WTC11 (cell line): ENCODE measurements around the gene PTGES2. TPM values are rescaled to one million over a fixed set of nuclear protein-coding genes. Genes with fewer than 3 reads are reported as not detected.

Source experiments
- ATAC-seq: fragments of 200-7000 bp; cut with Tn5 transposase; 2 replicates; pipeline ENCODE4 v1.10.0; 2021; ENCODE audit warnings: mild to moderate bottlenecking, moderate library complexity
- CTCF ChIA-PET: fragments of 300-600 bp; sonication (Branson Sonifier 250); formaldehyde crosslinking; loops from one replicate; lab custom pipeline; 2021; ENCODE audit warnings: antibody characterized with exemption; lab: Charles Lee
- POLR2A ChIA-PET: fragments of 350-600 bp; sonication (Branson Sonifier 250); formaldehyde crosslinking; loops from one replicate; lab custom pipeline; 2021; ENCODE audit warnings: antibody characterized with exemption; lab: Charles Lee
- DNase-seq: peaks from one replicate; pipeline ENCODE4 v3.0.0; 2021; ENCODE audit warnings: low spot score
- H3K27ac Mint-ChIP-seq: 2 replicates; pipeline ENCODE4 v1.8.0; 2021; ENCODE audit warnings: mixed read lengths
- H3K27me3 Mint-ChIP-seq: 2 replicates; pipeline ENCODE4 v1.8.0; 2021; ENCODE audit warnings: low read depth, mild to moderate bottlenecking, moderate library complexity, mixed read lengths
- H3K36me3 Mint-ChIP-seq: 2 replicates; pipeline ENCODE4 v1.8.0; 2021; ENCODE audit warnings: mixed read lengths
- H3K4me1 Mint-ChIP-seq: 2 replicates; pipeline ENCODE4 v1.8.0; 2022; ENCODE audit warnings: mixed read lengths
- H3K4me3 Mint-ChIP-seq: 2 replicates; pipeline ENCODE4 v1.8.0; 2021; ENCODE audit warnings: mild to moderate bottlenecking, moderate library complexity, mixed read lengths
- H3K9me3 Mint-ChIP-seq: 2 replicates; pipeline ENCODE4 v1.8.0; 2021; ENCODE audit warnings: mixed read lengths
- AFF4 ChIP-seq: sonication (generic); formaldehyde crosslinking; IDR thresholded peaks from 2 replicates; pipeline ENCODE4 v1.8.1; 2023; ENCODE audit warnings: mild to moderate bottlenecking, missing genetic modification reagents, borderline replicate concordance
- ARID4B ChIP-seq: sonication (generic); formaldehyde crosslinking; IDR thresholded peaks from 2 replicates; pipeline ENCODE4 v1.8.0; 2023; ENCODE audit warnings: missing genetic modification reagents, mild to moderate bottlenecking, borderline replicate concordance
- ATF1 ChIP-seq: sonication (generic); formaldehyde crosslinking; IDR thresholded peaks from 2 replicates; pipeline ENCODE4 v1.8.1; 2023; ENCODE audit warnings: mild to moderate bottlenecking, moderate library complexity, missing genetic modification reagents
- ATF3 ChIP-seq: sonication (generic); formaldehyde crosslinking; conservative IDR thresholded peaks from 2 replicates; pipeline ENCODE4 v1.8.1; 2022; ENCODE audit warnings: mild to moderate bottlenecking, missing genetic modification reagents
- ATF6 ChIP-seq: sonication (generic); formaldehyde crosslinking; IDR thresholded peaks from 2 replicates; pipeline ENCODE4 v1.8.1; 2023; ENCODE audit warnings: mild to moderate bottlenecking, missing genetic modification reagents
- CBFB ChIP-seq: sonication (generic); formaldehyde crosslinking; IDR thresholded peaks from 2 replicates; pipeline ENCODE4 v1.8.1; 2022; ENCODE audit warnings: mild to moderate bottlenecking, low read depth, missing genetic modification reagents
- FOXP4 ChIP-seq: sonication (generic); formaldehyde crosslinking; IDR thresholded peaks from 2 replicates; pipeline ENCODE4 v1.8.0; 2022; ENCODE audit warnings: mild to moderate bottlenecking, missing genetic modification reagents
- IRF1 ChIP-seq: sonication (generic); formaldehyde crosslinking; IDR thresholded peaks from 2 replicates; pipeline ENCODE4 v1.8.0; 2023; ENCODE audit warnings: missing genetic modification reagents
- MLX ChIP-seq: sonication (generic); formaldehyde crosslinking; IDR thresholded peaks from 2 replicates; pipeline ENCODE4 v1.8.1; 2023; ENCODE audit warnings: mild to moderate bottlenecking, missing genetic modification reagents, moderate library complexity
- NR3C1 ChIP-seq: sonication (generic); formaldehyde crosslinking; conservative IDR thresholded peaks from 2 replicates; pipeline ENCODE4 v1.8.1; 2023; ENCODE audit warnings: low read depth, mild to moderate bottlenecking, missing genetic modification reagents
- PREB ChIP-seq: sonication (generic); formaldehyde crosslinking; IDR thresholded peaks from 2 replicates; pipeline ENCODE4 v1.8.1; 2022; ENCODE audit warnings: mild to moderate bottlenecking, missing genetic modification reagents, moderate library complexity, borderline replicate concordance
- PRRX2 ChIP-seq: fragments of 250-450 bp; sonication (Bioruptor Pico); IDR thresholded peaks from 2 replicates; pipeline ENCODE4 v1.8.0; 2021; ENCODE audit warnings: mild to moderate bottlenecking
- SMAD4 ChIP-seq: sonication (generic); formaldehyde crosslinking; IDR thresholded peaks from 2 replicates; pipeline ENCODE4 v1.8.0; 2022; ENCODE audit warnings: mild to moderate bottlenecking, missing genetic modification reagents
- SOX15 ChIP-seq: fragments of 250-450 bp; sonication (Bioruptor Pico); IDR thresholded peaks from 2 replicates; pipeline ENCODE4 v1.9.0; 2021; ENCODE audit warnings: mild to moderate bottlenecking
- TEAD4 ChIP-seq: sonication (generic); formaldehyde crosslinking; IDR thresholded peaks from 2 replicates; pipeline ENCODE4 v1.8.0; 2022; ENCODE audit warnings: mild to moderate bottlenecking, missing genetic modification reagents
- total RNA-seq: library from RNA; stranded (reverse); gene quantifications from 3 replicates; pipeline ENCODE4 v1.2.3, GENCODE V29; 2021

The PTGES2 gene
- total RNA-seq, 1 experiment from 2014 or later: 118 TPM

GRCh38 chr9:128155736-128156500, 28.4 kb upstream of the PTGES2 start:
- H3K36me3 Mint-ChIP-seq: no peaks in the 10 kb centered on the region
- no peaks in the 10 kb centered on the region for H3K9me3 Mint-ChIP-seq
- H3K27me3 Mint-ChIP-seq: peaks cover 4% of the 10 kb centered on the region; the same call in 1 of the 2 replicates
- CTCF ChIA-PET: interaction anchor here (2.5 kb wide), 1 partner anchor 31 kb away, joined by 10 read pairs; no protein-coding TSS in a partner anchor
- no peak overlapping the region for H3K27ac Mint-ChIP-seq
- H3K4me1 Mint-ChIP-seq: peaks cover 4% of the 10 kb centered on the region
- ATAC-seq (no peak), DNase-seq (no peak)
- TF ChIP-seq TEAD4 (CRISPR knock-in tag) (no peak), ATF1 (CRISPR knock-in tag) (no peak), PREB (CRISPR knock-in tag) (no peak), ATF3 (CRISPR knock-in tag) (no peak), ATF6 (CRISPR knock-in tag) (no peak), SMAD4 (CRISPR knock-in tag) (no peak), MLX (CRISPR knock-in tag) (no peak)
- no peak overlapping the region for H3K4me3 Mint-ChIP-seq
- POLR2A ChIA-PET: no interaction called here

GRCh38 chr9:128153947-128154695, 26.6 kb upstream of the PTGES2 start:
- Mint-ChIP-seq H3K36me3 (no peaks in the 10 kb centered on the region), H3K27ac (no peak overlapping the region), H3K4me3 (no peak overlapping the region), H3K9me3 (no peaks in the 10 kb centered on the region), H3K4me1 (peaks cover 12% of the 10 kb centered on the region), H3K27me3 (peaks cover 7% of the 10 kb centered on the region; the same call in 1 of the 2 replicates)
- POLR2A ChIA-PET: interaction anchor here (0.6 kb wide), 1 partner anchor 75 kb away, joined by 6 read pairs; no protein-coding TSS in a partner anchor
- DNase-seq (no peak), ATAC-seq (no peak)
- CTCF ChIA-PET: no interaction called here
- TF ChIP-seq PRRX2 (CRISPR knock-in tag) (no peak), ARID4B (no peak), IRF1 (CRISPR knock-in tag) (no peak), FOXP4 (CRISPR knock-in tag) (no peak), AFF4 (CRISPR knock-in tag) (no peak), CBFB (CRISPR knock-in tag) (no peak), NR3C1 (CRISPR knock-in tag) (no peak), SOX15 (no peak)
